Activated CD4-positive, alpha-beta memory T cell treated with anti-CD3 and anti-CD28 coated beads for 36 hours (primary cell): ENCODE data around the gene TNFRSF13B. TPM values are rescaled to one million over a fixed set of nuclear protein-coding genes. Genes with fewer than 3 reads are reported as not detected.
"Not testable (repeated sequence)": the region's sequence is repeated elsewhere in the genome, so short reads cannot be mapped to it uniquely, and the experiment has no call there.

Experiments used
- CTCF ChIA-PET: fragments of 350-600 bp; sonication (Branson Sonifier 250); formaldehyde crosslinking; loops from one replicate; lab custom pipeline; 2021; ENCODE audit warnings: antibody characterized with exemption, inconsistent platforms; lab: Charles Lee
- POLR2A ChIA-PET: fragments of 350-600 bp; sonication (Branson Sonifier 250); formaldehyde crosslinking; loops from one replicate; lab custom pipeline; 2021; ENCODE audit warnings: antibody characterized with exemption; lab: Charles Lee
- DNase-seq: peaks from one replicate; pipeline ENCODE4 v3.0.0-alpha.2; 2020
- H3K27ac Mint-ChIP-seq: one replicate; pipeline ENCODE4 v1.8.0; 2021; ENCODE audit warnings: mixed read lengths
- H3K27me3 Mint-ChIP-seq: one replicate; pipeline ENCODE4 v1.8.0; 2021; ENCODE audit warnings: mixed read lengths
- H3K36me3 Mint-ChIP-seq: one replicate; pipeline ENCODE4 v1.8.0; 2021; ENCODE audit warnings: mixed read lengths
- H3K4me1 Mint-ChIP-seq: one replicate; pipeline ENCODE4 v1.8.0; 2021; ENCODE audit warnings: low read depth, mixed read lengths
- H3K4me3 Mint-ChIP-seq: one replicate; pipeline ENCODE4 v1.8.0; 2021; ENCODE audit warnings: mild to moderate bottlenecking, mixed read lengths
- H3K9me3 Mint-ChIP-seq: one replicate; pipeline ENCODE4 v1.8.0; 2021; ENCODE audit warnings: mixed read lengths
- intact Hi-C: fragments of 100-400 bp; cut with micrococcal nuclease; formaldehyde crosslinking; loops from one replicate; pipeline ENCODE4 v1.15.1; 2023
- total RNA-seq, 2 experiments: library from RNA; stranded (reverse); gene quantifications; one replicate each; pipeline ENCODE4 v1.2.3, GENCODE V29; 2021

TNFRSF13B gene
- total RNA-seq = not detected

DNA sequence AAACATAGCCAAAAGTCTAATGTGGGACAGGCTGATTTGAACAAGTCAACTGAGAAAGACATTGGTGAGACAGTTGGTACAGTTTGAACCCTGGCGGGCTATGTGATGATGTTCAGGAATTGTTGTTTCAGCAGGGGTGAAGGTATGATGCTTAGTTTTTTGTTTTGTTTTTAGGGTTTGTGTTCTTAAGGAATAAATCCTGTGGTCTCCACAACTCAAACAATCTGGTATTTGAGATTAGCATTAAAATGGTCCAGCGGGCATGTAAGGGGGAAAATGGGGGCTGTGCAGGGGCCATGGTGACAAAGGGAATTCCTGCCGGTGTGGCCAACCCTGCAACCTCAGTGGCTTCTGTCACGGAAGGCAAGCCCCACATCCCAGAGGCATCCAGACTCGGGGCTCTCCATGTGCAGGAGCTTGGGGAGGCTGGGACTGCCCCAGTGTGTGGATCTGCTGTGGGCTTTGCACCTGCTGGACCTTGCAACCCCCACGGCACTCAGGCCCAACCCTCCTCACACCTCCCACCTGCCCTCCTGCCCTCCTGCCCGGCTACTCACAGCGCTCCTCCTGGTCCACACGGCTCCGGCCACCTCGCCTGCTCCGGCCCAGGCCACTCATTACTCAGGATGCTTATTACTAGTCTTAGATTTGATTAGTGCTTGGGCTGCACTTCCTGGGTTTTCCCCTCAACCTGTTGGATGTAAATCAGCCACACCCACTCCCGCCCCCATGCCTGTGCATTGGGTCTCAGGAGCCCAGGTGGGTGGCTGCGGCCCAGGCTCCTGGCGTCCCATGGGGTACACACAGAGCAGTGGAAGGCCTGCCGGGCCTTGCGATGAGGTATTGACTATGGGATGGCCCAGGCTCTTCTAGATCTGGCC lies at the start of gene TNFRSF13B:
Gene TNFRSF13B, minus strand, starts transcription at position 661 of the 881 bp plus-strand sequence. Its CDS starts 43 bp downstream, at position 618.
- intact Hi-C loops = no loop called here
- CTCF ChIA-PET = no interaction called here
- no peak within 1 kb of the TSS for H3K27ac Mint-ChIP-seq
- H3K4me3 Mint-ChIP-seq = no peak within 1 kb of the TSS
- no peak for DNase-seq
- POLR2A ChIA-PET = no interaction called here
- H3K9me3 Mint-ChIP-seq = no peaks in the 10 kb centered on the region
- H3K27me3 Mint-ChIP-seq = no peaks in the 10 kb centered on the region
- H3K4me1 Mint-ChIP-seq = peaks cover 8% of the 10 kb centered on the region
- H3K36me3 Mint-ChIP-seq = no peaks in the 10 kb centered on the region

DNA sequence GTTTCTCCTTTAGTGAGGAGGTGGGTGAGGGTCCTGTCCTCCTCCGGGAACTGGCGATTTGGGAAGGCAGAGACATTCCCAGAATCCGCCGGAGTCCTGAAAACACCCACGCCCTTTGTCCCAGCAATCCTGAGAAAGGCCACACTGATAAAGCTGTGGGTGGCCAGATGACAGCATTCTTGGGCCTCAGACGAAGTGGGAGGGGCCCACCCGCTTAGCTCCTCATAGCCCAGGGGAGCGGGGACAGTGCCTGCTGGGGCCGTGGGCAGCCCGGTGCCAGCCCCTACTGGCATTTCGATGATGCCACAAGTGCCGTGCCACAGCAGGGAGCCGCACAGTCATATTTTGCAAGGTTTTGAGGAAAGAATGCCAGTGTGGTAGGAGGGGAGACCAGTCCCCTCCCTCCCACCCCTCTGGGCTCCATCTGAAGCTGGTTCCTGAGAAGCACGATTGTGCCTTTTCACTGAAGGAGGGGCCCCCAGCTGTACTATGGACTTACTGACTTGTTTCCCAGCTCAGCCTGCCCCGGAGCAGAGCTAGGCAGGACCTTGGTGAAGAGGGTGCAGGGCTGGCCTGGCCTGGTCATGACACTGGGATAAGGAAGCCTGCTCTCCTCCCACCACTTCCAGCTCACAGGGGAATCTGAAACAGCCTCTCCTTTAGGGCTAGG lies 49.4 kb upstream of the TNFRSF13B start:
- ChIA-PET POLR2A (no interaction called here), CTCF (no interaction called here)
- Mint-ChIP-seq H3K9me3 (no peaks in the 10 kb centered on the region), H3K4me3 (no peak overlapping the region), H3K27me3 (no peaks in the 10 kb centered on the region), H3K36me3 (no peaks in the 10 kb centered on the region), H3K4me1 (peaks cover 18% of the 10 kb centered on the region), H3K27ac (no peak overlapping the region)
- intact Hi-C loops = no loop called here
- DNase-seq = no peak

DNA sequence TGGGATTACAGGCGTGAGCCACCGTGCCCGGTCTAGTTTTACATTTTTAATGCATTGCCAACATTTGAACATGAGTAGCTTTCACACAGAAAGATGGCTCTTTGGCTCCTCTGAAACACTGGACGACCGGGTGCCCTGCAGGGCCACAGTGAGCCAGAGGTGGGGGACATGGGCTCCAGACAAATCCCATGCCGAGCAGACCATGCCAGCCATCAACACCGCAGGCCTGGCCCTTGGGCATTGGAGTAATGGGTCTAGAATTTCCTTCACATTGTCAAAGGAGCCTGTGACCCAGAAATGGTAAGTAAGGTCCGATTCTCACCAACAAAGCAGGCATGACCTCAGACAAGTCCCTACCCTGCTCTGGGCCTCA lies 48.9 kb upstream of the TNFRSF13B start:
- no peaks in the 10 kb centered on the region for H3K27me3 Mint-ChIP-seq
- intact Hi-C loops = no loop called here

DNA sequence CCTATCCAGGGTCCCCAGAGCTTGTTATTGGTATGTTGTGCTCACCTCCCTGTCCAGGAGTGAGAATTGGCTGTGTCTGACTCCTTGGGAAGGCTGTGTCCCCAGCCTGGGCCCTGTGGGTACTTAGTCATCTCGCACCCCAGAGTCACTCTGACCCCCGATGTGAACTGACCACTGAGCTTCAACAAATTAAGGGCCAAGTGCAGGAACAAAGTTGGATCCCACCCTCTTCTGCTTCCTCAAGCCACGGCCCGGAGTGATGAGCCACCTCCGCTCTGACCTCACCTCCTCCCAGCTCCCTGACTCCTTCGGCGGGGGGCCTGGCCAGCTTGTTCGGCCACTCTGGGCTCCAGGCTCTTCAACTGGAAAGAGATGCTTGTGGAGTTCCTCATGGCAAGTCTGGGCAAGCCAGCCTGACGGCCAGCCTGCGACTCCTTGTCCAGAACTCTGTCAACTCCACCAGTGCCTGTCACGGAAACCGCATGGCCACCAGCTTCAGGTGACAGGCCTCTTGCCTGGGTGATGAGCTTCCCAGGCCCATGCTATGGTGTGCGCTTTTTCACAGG lies 48.1 kb upstream of the TNFRSF13B start:
- no peaks in the 10 kb centered on the region for H3K36me3 Mint-ChIP-seq
- ChIA-PET CTCF (no interaction called here), POLR2A (interaction anchor here (1.2 kb wide), 1 partner anchor 38 kb away, joined by 3 read pairs; no protein-coding TSS in a partner anchor)
- intact Hi-C loops = loop anchor here (10.0 kb wide), 1 partner anchor 95 kb away; no protein-coding TSS in a partner anchor
- H3K27me3 Mint-ChIP-seq = no peaks in the 10 kb centered on the region
- H3K4me1 Mint-ChIP-seq = peaks cover 32% of the 10 kb centered on the region
- DNase-seq = no peak
- no peaks in the 10 kb centered on the region for H3K9me3 Mint-ChIP-seq
- H3K4me3 Mint-ChIP-seq = no peak overlapping the region
- H3K27ac Mint-ChIP-seq = no peak overlapping the region

More for the DNA sequence above, 48.9 kb upstream of the TNFRSF13B start:
- ChIA-PET CTCF (no interaction called here), POLR2A (no interaction called here)
- Mint-ChIP-seq H3K4me3 (no peak overlapping the region), H3K36me3 (no peaks in the 10 kb centered on the region), H3K9me3 (no peaks in the 10 kb centered on the region), H3K4me1 (peaks cover 23% of the 10 kb centered on the region), H3K27ac (no peak overlapping the region)
- no peak for DNase-seq

DNA sequence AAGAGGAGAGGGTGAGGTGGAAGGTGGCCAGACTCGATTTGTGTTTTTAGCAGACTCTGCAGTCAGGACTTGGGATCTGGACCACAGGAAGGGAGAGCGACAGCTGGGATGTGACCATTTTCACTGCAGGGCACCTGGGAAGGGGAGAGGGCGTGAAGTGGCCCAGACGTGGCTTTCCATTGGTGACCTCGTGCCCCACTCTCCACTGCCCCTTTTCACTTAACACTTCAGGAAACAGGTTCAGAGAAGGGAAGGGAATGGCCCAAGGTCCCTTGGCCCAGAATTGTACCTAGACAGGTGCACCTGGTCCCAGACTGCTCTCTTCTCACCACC lies 47.5 kb upstream of the TNFRSF13B start:
- no peak overlapping the region for H3K4me3 Mint-ChIP-seq
- H3K36me3 Mint-ChIP-seq = no peaks in the 10 kb centered on the region
- CTCF ChIA-PET = no interaction called here
- no peaks in the 10 kb centered on the region for H3K9me3 Mint-ChIP-seq
- POLR2A ChIA-PET = interaction anchor here (1.2 kb wide), 1 partner anchor 39 kb away, joined by 3 read pairs; no protein-coding TSS in a partner anchor
- H3K27ac Mint-ChIP-seq = no peak overlapping the region
- peaks cover 35% of the 10 kb centered on the region for H3K4me1 Mint-ChIP-seq
- no peak for DNase-seq
- intact Hi-C loops = loop anchor here (10.0 kb wide), 1 partner anchor 95 kb away; no protein-coding TSS in a partner anchor
- H3K27me3 Mint-ChIP-seq = no peaks in the 10 kb centered on the region

DNA sequence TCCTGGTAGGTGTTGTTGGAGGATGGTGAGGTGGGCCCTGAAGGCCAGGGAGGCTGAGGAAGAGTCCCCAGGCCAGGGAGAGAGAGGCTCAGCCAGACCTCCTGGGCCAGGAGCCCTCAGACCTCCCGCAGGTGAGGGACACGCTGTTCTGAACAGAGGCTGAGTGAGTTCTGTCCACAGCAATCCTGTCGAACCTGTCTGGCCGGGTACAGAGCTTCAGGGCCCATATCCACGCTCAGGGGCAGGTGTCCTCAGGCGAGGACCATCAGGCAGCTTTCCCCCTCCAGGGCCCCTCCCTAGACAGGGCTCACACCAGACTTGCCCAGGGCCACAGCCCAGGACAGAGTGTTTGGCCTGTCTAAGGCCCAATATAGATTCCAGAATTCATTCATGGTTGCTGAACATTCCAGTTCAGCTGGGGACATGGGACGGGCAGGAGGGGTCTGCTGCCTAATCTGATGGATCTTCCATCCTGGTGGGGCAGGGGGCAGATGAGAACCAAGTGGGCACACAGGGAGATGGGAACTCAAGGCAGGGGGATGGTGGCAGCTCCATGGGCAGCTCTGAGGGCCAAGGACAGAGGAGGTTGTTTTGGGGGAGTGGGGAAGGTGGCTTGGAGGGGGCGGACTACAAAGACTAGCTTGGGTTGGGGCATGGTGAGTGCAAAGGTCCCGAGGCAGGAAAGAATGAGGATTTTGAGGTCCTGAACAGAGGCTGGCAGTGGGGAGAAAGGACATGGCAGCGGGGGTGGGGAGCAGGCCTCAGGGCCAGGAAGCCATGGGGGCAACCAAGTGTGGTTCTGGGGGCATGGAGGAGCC lies 46.9 kb upstream of the TNFRSF13B start:
- H3K27me3 Mint-ChIP-seq = no peaks in the 10 kb centered on the region
- no peak overlapping the region for H3K27ac Mint-ChIP-seq
- CTCF ChIA-PET = no interaction called here

DNA sequence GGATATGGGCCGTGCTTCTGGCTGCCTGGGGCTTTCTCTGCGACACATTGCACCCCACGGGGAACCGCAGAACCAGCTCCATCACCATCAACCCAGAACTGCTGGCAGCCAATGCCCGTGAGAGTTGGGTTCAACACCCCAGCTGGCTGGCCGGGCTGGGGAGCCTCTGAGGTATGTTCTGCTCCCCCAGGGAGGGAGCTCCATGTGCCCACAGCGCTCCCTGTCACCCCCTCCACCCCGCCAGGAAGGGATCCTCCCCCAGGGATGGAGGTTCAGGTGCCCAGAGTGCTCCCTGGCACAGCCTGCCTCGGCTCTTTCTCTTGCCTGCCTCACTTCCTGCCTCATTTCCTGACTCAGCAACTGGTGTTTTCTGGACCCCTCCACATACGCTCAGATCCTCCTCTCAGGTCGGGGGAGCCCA lies 46.1 kb upstream of the TNFRSF13B start:
- H3K4me1 Mint-ChIP-seq = peaks cover 35% of the 10 kb centered on the region
- no peak overlapping the region for H3K27ac Mint-ChIP-seq
- DNase-seq = no peak
- POLR2A ChIA-PET = no interaction called here
- no peak overlapping the region for H3K4me3 Mint-ChIP-seq
- H3K36me3 Mint-ChIP-seq = no peaks in the 10 kb centered on the region
- H3K27me3 Mint-ChIP-seq = no peaks in the 10 kb centered on the region
- CTCF ChIA-PET = no interaction called here
- H3K9me3 Mint-ChIP-seq = no peaks in the 10 kb centered on the region
- intact Hi-C loops = loop anchor here (10.0 kb wide), 1 partner anchor 97 kb away; no protein-coding TSS in a partner anchor

More for the DNA sequence above, 46.9 kb upstream of the TNFRSF13B start:
- H3K4me1 Mint-ChIP-seq = peaks cover 35% of the 10 kb centered on the region
- no peaks in the 10 kb centered on the region for H3K9me3 Mint-ChIP-seq
- intact Hi-C loops = loop anchor here (10.0 kb wide), 1 partner anchor 96 kb away; no protein-coding TSS in a partner anchor
- H3K36me3 Mint-ChIP-seq = no peaks in the 10 kb centered on the region
- DNase-seq = no peak
- POLR2A ChIA-PET = interaction anchor here (1.2 kb wide), 1 partner anchor 39 kb away, joined by 3 read pairs; no protein-coding TSS in a partner anchor
- H3K4me3 Mint-ChIP-seq = no peak overlapping the region

DNA sequence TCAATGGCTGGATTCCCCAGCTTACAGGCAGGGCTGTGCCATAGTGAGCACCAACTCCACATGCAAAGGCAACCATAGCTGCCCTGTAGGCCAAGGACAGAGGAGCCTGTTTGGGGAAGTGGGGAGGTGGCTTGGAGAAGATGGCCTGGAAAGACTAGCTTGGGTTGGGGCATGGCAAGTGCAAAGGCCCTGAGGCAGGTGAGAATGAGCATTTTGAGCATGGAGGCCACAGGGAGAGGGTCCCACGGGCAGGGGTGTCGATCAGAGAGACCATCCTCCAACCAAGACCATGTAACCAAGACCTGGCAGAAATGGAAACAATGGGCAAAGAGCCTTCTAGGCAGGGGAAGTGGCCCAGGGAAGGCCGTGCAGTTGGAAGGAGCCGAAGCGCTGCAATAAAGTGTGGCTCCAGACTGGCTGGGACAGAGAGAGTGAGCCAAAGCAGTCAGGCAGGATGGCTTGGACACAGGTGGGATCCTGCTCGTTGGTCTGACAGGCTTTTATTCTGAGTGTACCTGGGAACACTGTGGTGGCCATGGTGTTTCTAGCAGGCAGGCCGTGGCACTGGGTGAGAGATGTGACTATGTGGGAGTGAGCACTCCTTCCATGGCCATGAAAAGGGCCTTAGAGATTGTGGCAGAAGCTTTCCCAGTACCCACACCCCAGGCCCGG lies 45.6 kb upstream of the TNFRSF13B start:
- Mint-ChIP-seq H3K4me1 (peaks cover 35% of the 10 kb centered on the region), H3K4me3 (no peak overlapping the region), H3K27ac (no peak overlapping the region), H3K9me3 (no peaks in the 10 kb centered on the region), H3K36me3 (no peaks in the 10 kb centered on the region), H3K27me3 (no peaks in the 10 kb centered on the region)
- POLR2A ChIA-PET = no interaction called here
- intact Hi-C loops = loop anchor here (10.0 kb wide), 1 partner anchor 97 kb away; no protein-coding TSS in a partner anchor
- CTCF ChIA-PET = interaction anchor here (0.9 to 1.4 kb wide), 2 partner anchors 17 to 24 kb away, joined by 4 to 5 read pairs; no protein-coding TSS in a partner anchor
- no peak for DNase-seq

DNA sequence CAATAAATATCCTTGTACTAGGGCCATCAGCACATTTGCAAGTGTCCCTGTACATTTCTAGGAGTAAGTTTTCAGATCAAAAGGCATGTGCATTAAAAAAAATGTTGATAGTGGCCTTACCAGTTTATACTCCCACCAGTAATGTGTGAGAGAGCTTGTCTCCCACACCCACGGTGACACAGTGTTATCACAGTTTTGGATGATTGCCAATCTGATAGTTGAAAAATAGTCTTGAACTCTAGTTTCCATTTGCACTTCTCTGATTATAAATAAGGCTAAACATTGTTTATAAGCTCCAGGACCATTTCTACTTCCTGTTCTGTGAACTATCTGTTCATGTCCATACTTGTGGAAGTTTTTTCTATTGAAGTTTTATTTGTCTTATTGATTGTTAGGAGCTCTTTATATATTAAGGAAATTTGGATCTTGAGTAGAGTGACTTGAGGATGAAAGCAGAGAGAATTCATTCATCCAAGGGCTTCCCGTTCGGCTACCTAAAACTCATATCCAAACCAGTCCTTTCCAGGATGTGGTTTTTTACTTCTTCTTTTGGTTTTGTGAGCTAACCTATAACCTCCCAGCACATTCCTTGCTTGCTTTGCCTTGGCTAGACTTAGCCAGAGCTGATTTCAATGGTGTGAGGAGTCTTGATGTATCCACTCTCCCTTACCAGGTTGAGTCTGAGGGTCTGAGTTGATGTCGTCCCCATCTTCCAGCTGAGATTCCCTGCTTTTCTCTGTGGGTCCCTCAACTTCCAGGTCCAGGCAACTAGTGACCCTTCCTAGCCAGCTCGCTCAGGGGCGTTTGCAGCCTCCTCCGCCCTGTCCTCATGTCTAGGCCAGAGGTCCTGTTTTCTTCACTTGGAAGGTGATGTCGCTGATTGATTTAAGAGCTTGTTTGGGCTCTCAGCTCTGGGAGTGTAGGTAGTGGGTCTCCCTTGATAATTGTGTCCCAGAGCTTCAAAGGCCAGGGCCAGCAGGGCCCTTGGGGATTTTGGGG lies 44.6 kb upstream of the TNFRSF13B start:
- H3K27me3 Mint-ChIP-seq, H3K36me3 Mint-ChIP-seq, H3K9me3 Mint-ChIP-seq, H3K4me3 Mint-ChIP-seq, DNase-seq: not testable (repeated sequence)
- ChIA-PET CTCF (interaction anchor here (0.8 to 1.4 kb wide), 3 partner anchors 16 to 25 kb away, joined by 4 to 5 read pairs (median 5); no protein-coding TSS in a partner anchor), POLR2A (interaction anchor here (0.6 to 2.2 kb wide), 2 partner anchors 25 to 30 kb away, joined by 4 to 6 read pairs; partner anchors contain the start of gene MPRIP)
- peak overlapping the region; percentile 38 for H3K27ac Mint-ChIP-seq
- peaks cover 35% of the 10 kb centered on the region for H3K4me1 Mint-ChIP-seq
- intact Hi-C loops = loop anchor here (10.0 kb wide), 1 partner anchor 98 kb away; no protein-coding TSS in a partner anchor

DNA sequence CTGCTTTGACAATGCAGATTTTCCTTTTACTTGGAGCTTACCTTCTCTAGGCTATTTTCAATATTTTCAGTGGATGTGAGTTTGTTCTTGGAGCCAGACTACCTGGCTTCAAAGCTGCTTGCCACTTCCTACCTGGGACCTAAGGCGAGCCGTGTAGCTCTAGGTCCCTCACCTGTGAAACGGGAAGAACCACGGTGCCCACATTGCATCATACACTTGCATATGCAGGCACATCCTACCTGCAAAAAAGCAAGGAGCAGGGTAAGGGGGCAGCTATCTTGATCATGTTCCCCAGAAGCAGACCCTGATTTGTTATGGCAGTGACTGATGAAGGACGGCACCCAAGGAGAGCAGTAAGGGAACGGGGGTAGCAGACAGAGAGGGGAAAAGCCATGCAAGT lies 43.3 kb upstream of the TNFRSF13B start:
- intact Hi-C loops = loop anchor here (10.0 kb wide), 1 partner anchor 100 kb away; no protein-coding TSS in a partner anchor
- DNase-seq = no peak
- H3K4me3 Mint-ChIP-seq = no peak overlapping the region
- H3K27me3 Mint-ChIP-seq = no peaks in the 10 kb centered on the region
- no peaks in the 10 kb centered on the region for H3K36me3 Mint-ChIP-seq
- CTCF ChIA-PET = no interaction called here
- no peak overlapping the region for H3K27ac Mint-ChIP-seq
- peaks cover 35% of the 10 kb centered on the region for H3K4me1 Mint-ChIP-seq
- POLR2A ChIA-PET = interaction anchor here (2.2 kb wide), 1 partner anchor 27 kb away, joined by 6 read pairs; the partner anchor contains the start of gene MPRIP
- no peaks in the 10 kb centered on the region for H3K9me3 Mint-ChIP-seq
